DOHH2 (cell line): Measurements from ENCODE around the gene IFNE.

ENCODE experiments used
- H3F3A ChIP-seq: fragments of 200-600 bp; sonication (generic), shearing (Covaris generic); 2 replicates; pipeline ENCODE4 v1.6.0; 2016; ENCODE audit warnings: antibody characterized with exemption, mild to moderate bottlenecking; ENCODE audit not compliant: control insufficient read depth, insufficient read depth
- H3K27ac ChIP-seq: fragments of 200-600 bp; sonication (generic); 2 replicates; pipeline ENCODE4 v1.5.1; 2014; ENCODE audit warnings: low read depth, mild to moderate bottlenecking, low read length, moderate library complexity
- H3K27me3 ChIP-seq: fragments of 200-600 bp; sonication (generic); 2 replicates; pipeline ENCODE4 v1.6.1; 2014; ENCODE audit warnings: mild to moderate bottlenecking, low read length, mixed read lengths; ENCODE audit not compliant: control insufficient read depth
- H3K36me3 ChIP-seq: fragments of 200-600 bp; sonication (generic); 2 replicates; pipeline ENCODE4 v1.6.1; 2014; ENCODE audit warnings: mild to moderate bottlenecking, low read length, moderate library complexity, mixed read lengths; ENCODE audit not compliant: control insufficient read depth
- H3K4me1 ChIP-seq: fragments of 200-600 bp; sonication (generic); 2 replicates; pipeline ENCODE4 v1.6.1; 2014; ENCODE audit warnings: mild to moderate bottlenecking, low read length, mixed read lengths; ENCODE audit not compliant: control insufficient read depth
- H3K4me2 ChIP-seq: fragments of 200-600 bp; sonication (generic); 2 replicates; pipeline ENCODE4 v1.6.0; 2014; ENCODE audit warnings: mild to moderate bottlenecking, low read length, moderate library complexity
- H3K4me3 ChIP-seq: fragments of 200-600 bp; sonication (generic); 2 replicates; pipeline ENCODE4 v1.5.1; 2014; ENCODE audit warnings: mild to moderate bottlenecking, low read length, mixed read lengths
- H3K79me2 ChIP-seq: fragments of 200-600 bp; sonication (generic); 2 replicates; pipeline ENCODE4 v1.6.1; 2014; ENCODE audit warnings: mild to moderate bottlenecking, low read length, mixed read lengths; ENCODE audit not compliant: control insufficient read depth
- H3K9me2 ChIP-seq: fragments of 200-600 bp; sonication (generic); replicated peaks from 2 replicates; pipeline ENCODE4 v1.6.1; 2014; ENCODE audit warnings: mild to moderate bottlenecking, low read length, mixed read lengths; ENCODE audit not compliant: control insufficient read depth
- H3K9me3 ChIP-seq: fragments of 200-600 bp; sonication (generic); 2 replicates; pipeline ENCODE4 v1.6.1; 2014; ENCODE audit warnings: antibody characterized with exemption, low read length, mixed read lengths; ENCODE audit not compliant: control insufficient read depth, insufficient read depth
- H4K20me1 ChIP-seq: fragments of 200-600 bp; sonication (generic); 2 replicates; pipeline ENCODE4 v1.6.0; 2014; ENCODE audit warnings: low read depth, mild to moderate bottlenecking, antibody characterized with exemption, low read length, moderate library complexity; ENCODE audit not compliant: control insufficient read depth, insufficient read depth
- EZH2phosphoT487 ChIP-seq: fragments of 200-600 bp; sonication (generic); IDR thresholded peaks from 2 replicates; pipeline ENCODE4 v1.6.1; 2017; ENCODE audit warnings: borderline replicate concordance, mild to moderate bottlenecking, antibody characterized with exemption, low read length, moderate library complexity, mixed read lengths
- TF ChIP-seq, protein P1 (sequence below): fragments of 200-600 bp; sonication (generic); IDR thresholded peaks from one replicate; pipeline ENCODE4 v1.5.1; 2014; ENCODE audit warnings: antibody characterized with exemption, mild to moderate bottlenecking, low read depth, low read length; ENCODE audit not compliant: poor library complexity, severe bottlenecking

Gene IFNE

GRCh38 chr9:21455320-21455719 lies 26.8 kb downstream of the IFNE start:
- no peaks in the 10 kb centered on the region for H3K9me3 ChIP-seq
- H3K4me1 ChIP-seq = no peaks in the 10 kb centered on the region
- H3K9me2 ChIP-seq = no peaks in the 10 kb centered on the region
- H3K27me3 ChIP-seq = peaks cover 3% of the 10 kb centered on the region; the same call in 1 of the 2 replicates
- no peak overlapping the region for H3K4me3 ChIP-seq
- no peaks in the 10 kb centered on the region for H3K36me3 ChIP-seq
- no peak overlapping the region for H3K4me2 ChIP-seq
- TF ChIP-seq EZH2phosphoT487 = no peak
- TF ChIP-seq, protein P1, sequence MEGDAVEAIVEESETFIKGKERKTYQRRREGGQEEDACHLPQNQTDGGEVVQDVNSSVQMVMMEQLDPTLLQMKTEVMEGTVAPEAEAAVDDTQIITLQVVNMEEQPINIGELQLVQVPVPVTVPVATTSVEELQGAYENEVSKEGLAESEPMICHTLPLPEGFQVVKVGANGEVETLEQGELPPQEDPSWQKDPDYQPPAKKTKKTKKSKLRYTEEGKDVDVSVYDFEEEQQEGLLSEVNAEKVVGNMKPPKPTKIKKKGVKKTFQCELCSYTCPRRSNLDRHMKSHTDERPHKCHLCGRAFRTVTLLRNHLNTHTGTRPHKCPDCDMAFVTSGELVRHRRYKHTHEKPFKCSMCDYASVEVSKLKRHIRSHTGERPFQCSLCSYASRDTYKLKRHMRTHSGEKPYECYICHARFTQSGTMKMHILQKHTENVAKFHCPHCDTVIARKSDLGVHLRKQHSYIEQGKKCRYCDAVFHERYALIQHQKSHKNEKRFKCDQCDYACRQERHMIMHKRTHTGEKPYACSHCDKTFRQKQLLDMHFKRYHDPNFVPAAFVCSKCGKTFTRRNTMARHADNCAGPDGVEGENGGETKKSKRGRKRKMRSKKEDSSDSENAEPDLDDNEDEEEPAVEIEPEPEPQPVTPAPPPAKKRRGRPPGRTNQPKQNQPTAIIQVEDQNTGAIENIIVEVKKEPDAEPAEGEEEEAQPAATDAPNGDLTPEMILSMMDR = peak; percentile 46
- no peaks in the 10 kb centered on the region for H3F3A ChIP-seq
- H3K79me2 ChIP-seq = no peaks in the 10 kb centered on the region
- no peaks in the 10 kb centered on the region for H4K20me1 ChIP-seq
- no peak overlapping the region for H3K27ac ChIP-seq

GRCh38 chr9:21454149-21454548 lies 28.0 kb downstream of the IFNE start:
- H3K4me1 ChIP-seq = no peaks in the 10 kb centered on the region
- H3K27me3 ChIP-seq = peaks cover 7% of the 10 kb centered on the region; the same call in 1 of the 2 replicates
- H3K79me2 ChIP-seq = no peaks in the 10 kb centered on the region
- no peak overlapping the region for H3K4me2 ChIP-seq
- TF ChIP-seq EZH2phosphoT487 = no peak
- TF ChIP-seq, protein P1 = no peak
- no peak overlapping the region for H3K4me3 ChIP-seq
- H3K9me3 ChIP-seq = no peaks in the 10 kb centered on the region
- no peaks in the 10 kb centered on the region for H3K9me2 ChIP-seq
- H3K27ac ChIP-seq = no peak overlapping the region
- H3F3A ChIP-seq = no peaks in the 10 kb centered on the region
- no peaks in the 10 kb centered on the region for H3K36me3 ChIP-seq
- H4K20me1 ChIP-seq = no peaks in the 10 kb centered on the region

GRCh38 chr9:21452681-21453080 lies 29.4 kb downstream of the IFNE start:
- H3K27ac ChIP-seq = no peak overlapping the region
- no peaks in the 10 kb centered on the region for H3K9me3 ChIP-seq
- H3K4me1 ChIP-seq = no peaks in the 10 kb centered on the region
- H3K79me2 ChIP-seq = no peaks in the 10 kb centered on the region
- no peak overlapping the region for H3K4me2 ChIP-seq
- TF ChIP-seq, protein P1 = no peak
- TF ChIP-seq EZH2phosphoT487 = no peak
- H3K9me2 ChIP-seq = no peaks in the 10 kb centered on the region
- no peaks in the 10 kb centered on the region for H3F3A ChIP-seq
- H3K36me3 ChIP-seq = no peaks in the 10 kb centered on the region
- peaks cover 11% of the 10 kb centered on the region; the same call in 1 of the 2 replicates for H3K27me3 ChIP-seq
- no peak overlapping the region for H3K4me3 ChIP-seq
- no peaks in the 10 kb centered on the region for H4K20me1 ChIP-seq
